HG03280 (cell line): ENCODE measurements around the gene UQCC2.

ENCODE experiments used
- ATAC-seq: cut with Tn5 transposase; IDR thresholded peaks from one replicate; pipeline ENCODE4 v1.9.1; 2021; ENCODE audit warnings: mild to moderate bottlenecking, moderate library complexity; ENCODE audit not compliant: unreplicated experiment

The UQCC2 gene

GRCh38 chr6:33725891-33726673 lies 14.6 kb upstream of the UQCC2 start:
- ATAC-seq = no peak

- ATAC-seq = no peak
Observed at GRCh38 chr6:33725222-33725621, 13.7 kb upstream of the UQCC2 start.

- no peak for ATAC-seq
Observed at GRCh38 chr6:33724102-33725023, 12.9 kb upstream of the UQCC2 start.

- ATAC-seq = no peak
Observed at GRCh38 chr6:33723371-33724085, 12.0 kb upstream of the UQCC2 start.

- ATAC-seq = no peak
Observed at GRCh38 chr6:33722103-33722623, 10.7 kb upstream of the UQCC2 start.

GRCh38 chr6:33721508-33721907 lies 10.0 kb upstream of the UQCC2 start:
- ATAC-seq = no peak

GRCh38 chr6:33720998-33721397 lies 9.5 kb upstream of the UQCC2 start:
- ATAC-seq = no peak

- ATAC-seq = no peak
Observed at GRCh38 chr6:33719326-33719987, 8.0 kb upstream of the UQCC2 start.

GRCh38 chr6:33718713-33719112 lies 7.2 kb upstream of the UQCC2 start:
- ATAC-seq = no peak

GRCh38 chr6:33717934-33718455 lies 6.5 kb upstream of the UQCC2 start:
- ATAC-seq = no peak

- no peak for ATAC-seq
Observed at GRCh38 chr6:33716890-33717632, 5.6 kb upstream of the UQCC2 start.

- ATAC-seq = no peak
Observed at GRCh38 chr6:33716379-33716778, 4.9 kb upstream of the UQCC2 start.

- ATAC-seq = no peak
Observed at GRCh38 chr6:33714385-33715040, 3.0 kb upstream of the UQCC2 start.

GRCh38 chr6:33713786-33714185 lies 2.3 kb upstream of the UQCC2 start:
- no peak for ATAC-seq

GRCh38 chr6:33712914-33713313 lies 1.4 kb upstream of the UQCC2 start:
- ATAC-seq = no peak

- ATAC-seq = no peak
Observed at GRCh38 chr6:33710296-33711121, 991 bp downstream of the UQCC2 start.

GRCh38 chr6:33709605-33710295 lies 1.8 kb downstream of the UQCC2 start:
- ATAC-seq = no peak
